Liver (tissue), 3 donors: ENCODE data around the gene STAT6.

ENCODE experiments used
- CTCF ChIP-seq: fragments of 150-350 bp; IDR thresholded peaks from 2 replicates; pipeline ENCODE4 v1.5.1; 2017; ENCODE audit warnings: improper control_type of control experiment, low read depth, low read length; ENCODE audit not compliant: missing input control
- GABPA ChIP-seq, 2 donors: IDR thresholded peaks in 1 of 2; conservative IDR thresholded peaks in 1 of 2; 2 replicates each; pipeline ENCODE4 v1.6.1; 2016; ENCODE audit warnings: antibody characterized with exemption in 2 of 2, mild to moderate bottlenecking in 1 of 2, moderate library complexity in 1 of 2
- JUND ChIP-seq, 2 donors: IDR thresholded peaks; 2 replicates each; pipeline ENCODE4 v1.6.1; 2016; ENCODE audit warnings: antibody characterized with exemption in 2 of 2
- MAX ChIP-seq: IDR thresholded peaks from 2 replicates; pipeline ENCODE4 v1.6.1; 2016; ENCODE audit warnings: antibody characterized with exemption
- RAD21 ChIP-seq, 2 donors: IDR thresholded peaks; 2 replicates each; pipeline ENCODE4 v1.6.1; 2016; ENCODE audit warnings: antibody characterized with exemption in 2 of 2, mild to moderate bottlenecking in 2 of 2
- SP1 ChIP-seq: IDR thresholded peaks from 2 replicates; pipeline ENCODE4 v1.6.1; 2018; ENCODE audit warnings: antibody characterized with exemption, mild to moderate bottlenecking
- donor health status: healthy.
- donor health status: healthy.

- no peak for TF ChIP-seq CTCF
- no peak for TF ChIP-seq SP1
- TF ChIP-seq RAD21 (IDR thresholded peaks at IDR 0.05) = no peak
- no peak for TF ChIP-seq JUND (IDR thresholded peaks at IDR 0.05)
- no peak for TF ChIP-seq GABPA (IDR thresholded peaks at IDR 0.05 in 1 of 2, conservative IDR thresholded peaks at IDR 0.05 in 1 of 2)
- TF ChIP-seq MAX = no peak
These were observed 14.9 kb upstream of the STAT6 start for GRCh38 chr12:57126061-57126460.
